HEK293T (cell line): ENCODE data around the gene PNMA5.
A peak's percentile ranks its signal among the peaks of the same experiment; 100 is the strongest.

Source experiments
- CTCF ChIA-PET: fragments of 350-600 bp; formaldehyde crosslinking; extraction: SDS; loops from one replicate; lab custom pipeline; 2021; ENCODE audit warnings: antibody characterized with exemption, inconsistent platforms; lab: Yijun Ruan, JAX
- POLR2A ChIA-PET: fragments of 350-600 bp; formaldehyde crosslinking; extraction: SDS; loops from one replicate; lab custom pipeline; 2020; ENCODE audit warnings: antibody characterized with exemption, inconsistent platforms; lab: Yijun Ruan, JAX
- DNase-seq: peaks from one replicate; pipeline ENCODE4 v3.0.0; 2012; ENCODE audit warnings: mixed read lengths; ENCODE audit errors: extremely low spot score
- CTBP1 ChIP-seq: fragments of 450-650 bp; IDR thresholded peaks from 2 replicates; pipeline ENCODE4 v1.6.1; 2016; ENCODE audit warnings: borderline replicate concordance
- FOXM1 ChIP-seq: fragments of 450-650 bp; IDR thresholded peaks from 2 replicates; pipeline ENCODE4 v1.6.1; 2017; ENCODE audit warnings: mild to moderate bottlenecking, borderline replicate concordance
- L3MBTL2 ChIP-seq: fragments of 450-650 bp; conservative IDR thresholded peaks from 2 replicates; pipeline ENCODE4 v1.6.1; 2016; ENCODE audit warnings: mild to moderate bottlenecking
- LEF1 ChIP-seq: fragments of 450-650 bp; IDR thresholded peaks from 2 replicates; pipeline ENCODE4 v1.6.1; 2017; ENCODE audit warnings: mild to moderate bottlenecking, borderline replicate concordance
- NFRKB ChIP-seq: fragments of 450-650 bp; IDR thresholded peaks from 2 replicates; pipeline ENCODE4 v1.6.1; 2016; ENCODE audit warnings: mild to moderate bottlenecking, moderate library complexity
- PKNOX1 ChIP-seq: fragments of 450-650 bp; IDR thresholded peaks from 2 replicates; pipeline ENCODE4 v1.6.1; 2016
- SP1 ChIP-seq: fragments of 450-650 bp; IDR thresholded peaks from 2 replicates; pipeline ENCODE4 v1.6.1; 2017
- TARDBP ChIP-seq: fragments of 450-650 bp; IDR thresholded peaks from 2 replicates; pipeline ENCODE4 v1.6.1; 2016

The PNMA5 gene

GRCh38 chrX:152942077-152942442 is 51.9 kb downstream of the PNMA5 start:
- TF ChIP-seq PKNOX1 (no peak), FOXM1 (no peak), CTBP1 (no peak), LEF1 (no peak)
- CTCF ChIA-PET = interaction anchor here (0.6 to 1.4 kb wide), 13 partner anchors 10 to 1003 kb away, joined by 3 to 7 read pairs (median 3); no protein-coding TSS in a partner anchor
- no peak for DNase-seq
- POLR2A ChIA-PET = interaction anchor here (0.7 to 2.3 kb wide), 6 partner anchors 10 to 852 kb away, joined by 3 to 11 read pairs (median 4); partner anchors contain the start of gene SSR4

- ChIA-PET CTCF (interaction anchor here (0.6 to 1.4 kb wide), 14 partner anchors 10 to 727 kb away, joined by 3 to 7 read pairs (median 3); no protein-coding TSS in a partner anchor), POLR2A (interaction anchor here (0.7 to 2.3 kb wide), 7 partner anchors 9 to 853 kb away, joined by 3 to 11 read pairs (median 3); partner anchors contain the start of gene SSR4)
- peak; percentile 97 for DNase-seq
- TF ChIP-seq SP1 = no peak
- 0 out of 2 replicates have a peak, but pooled peaks have one; percentile 36 for TF ChIP-seq FOXM1
- peak; percentile 68 for TF ChIP-seq L3MBTL2
- TF ChIP-seq TARDBP = peak; percentile 72; the same call in 1 of the 2 replicates
- TF ChIP-seq NFRKB = peak; percentile 23; the same call in 1 of the 2 replicates
- TF ChIP-seq LEF1 = no peak
Observed at GRCh38 chrX:152941328-152942076, 52.4 kb downstream of the PNMA5 start.
